ENCODE data around the gene SPTB. TPM values are rescaled to one million over a fixed set of nuclear protein-coding genes. Genes with fewer than 3 reads are reported as not detected.

SPTB gene
- 0.36 and 1.8 TPM in 2 replicates for total RNA-seq

GRCh38 chr14:64879635-64880220, at the start of gene SPTB:
Gene SPTB, minus strand, starts transcription at chr14:64879907. Its CDS starts 56,813 bp downstream, at chr14:64823094.
- no peak for TF ChIP-seq CTCF (conservative IDR thresholded peaks at IDR 0.05; ENCODE audit: low read depth, low read length)
- peak within 1 kb of the TSS; percentile 45 for H3K4me3 ChIP-seq (ENCODE audit: low read depth, low read length)
- DNase-seq (ENCODE audit: low read depth) = no peak

GRCh38 chr14:64929014-64929359, 49.3 kb upstream of the SPTB start:
- no peak for TF ChIP-seq CTCF (conservative IDR thresholded peaks at IDR 0.05; ENCODE audit: low read depth, low read length)
- no peak for DNase-seq (ENCODE audit: low read depth)
- no peak overlapping the region for H3K4me3 ChIP-seq (ENCODE audit: low read depth, low read length)

GRCh38 chr14:64928239-64929013, 48.7 kb upstream of the SPTB start:
- no peak for DNase-seq (ENCODE audit: low read depth)
- no peak overlapping the region for H3K4me3 ChIP-seq (ENCODE audit: low read depth, low read length)
- no peak for TF ChIP-seq CTCF (conservative IDR thresholded peaks at IDR 0.05; ENCODE audit: low read depth, low read length)

GRCh38 chr14:64927031-64927430, 47.3 kb upstream of the SPTB start:
- no peak for DNase-seq (ENCODE audit: low read depth)
- TF ChIP-seq CTCF (conservative IDR thresholded peaks at IDR 0.05; ENCODE audit: low read depth, low read length) = no peak
- H3K4me3 ChIP-seq (ENCODE audit: low read depth, low read length) = no peak overlapping the region

- DNase-seq (ENCODE audit: low read depth) = no peak
- H3K4me3 ChIP-seq (ENCODE audit: low read depth, low read length) = no peak overlapping the region
- no peak for TF ChIP-seq CTCF (conservative IDR thresholded peaks at IDR 0.05; ENCODE audit: low read depth, low read length)
Observed at GRCh38 chr14:64926398-64926995, 46.8 kb upstream of the SPTB start.

GRCh38 chr14:64923015-64923414, 43.3 kb upstream of the SPTB start:
- TF ChIP-seq CTCF (conservative IDR thresholded peaks at IDR 0.05; ENCODE audit: low read depth, low read length) = no peak
- no peak overlapping the region for H3K4me3 ChIP-seq (ENCODE audit: low read depth, low read length)
- no peak for DNase-seq (ENCODE audit: low read depth)
